Transverse colon (tissue), 4 donors: ENCODE data around the gene KAZN.

Source experiments
- CTCF ChIP-seq, 5 experiments: fragments of 200-600 bp in 3 of 5; fragments of 450-650 bp in 2 of 5; sonication (generic) in 3 of 5; IDR thresholded peaks; 1 replicate in 2 of 5; 2 replicates in 3 of 5; pipeline ENCODE4 v1.5.1; 2016 to 2017; ENCODE audit warnings: antibody characterized with exemption in 5 of 5, inconsistent platforms in 3 of 5, mild to moderate bottlenecking in 2 of 5, moderate library complexity in 1 of 5
- POLR2AphosphoS5 ChIP-seq, 3 donors: sonication (generic); formaldehyde crosslinking; IDR thresholded peaks; one replicate each; pipeline ENCODE4 v1.6.1; 2016; ENCODE audit warnings: antibody characterized with exemption in 3 of 3

- TF ChIP-seq POLR2AphosphoS5 (IDR thresholded peaks at IDR 0.05) (no peak), CTCF (IDR thresholded peaks at IDR 0.05) (no peak)
These were observed 126.2 kb downstream of the KAZN start for GRCh38 chr1:14724678-14725077.
